Lower lobe of right lung (tissue), 2 donors: Measurements from ENCODE around the gene SARDH. TPM values are rescaled to one million over a fixed set of nuclear protein-coding genes. Genes with fewer than 3 reads are reported as not detected.

Source experiments
- ATAC-seq, 2 donors: fragments of 200-7000 bp; cut with Tn5 transposase; one replicate each; pipeline ENCODE4 v1.9.1; 2020 to 2022; ENCODE audit warnings: mild to moderate bottlenecking in 2 of 2, moderate library complexity in 2 of 2
- DNase-seq: peaks from one replicate; pipeline ENCODE4 v3.0.0-alpha.2; 2020
- H3K27ac ChIP-seq: fragments of 200-600 bp; one replicate; pipeline ENCODE4 v1.8.0; 2022
- H3K27me3 ChIP-seq: fragments of 200-600 bp; one replicate; pipeline ENCODE4 v1.8.0; 2022; ENCODE audit warnings: low read depth
- H3K36me3 ChIP-seq: fragments of 200-600 bp; one replicate; pipeline ENCODE4 v1.8.0; 2022; ENCODE audit warnings: mild to moderate bottlenecking
- H3K4me1 ChIP-seq: fragments of 200-600 bp; one replicate; pipeline ENCODE4 v1.8.0; 2022
- H3K4me3 ChIP-seq: fragments of 200-600 bp; one replicate; pipeline ENCODE4 v1.8.0; 2022; ENCODE audit warnings: mild to moderate bottlenecking
- H3K9me3 ChIP-seq: fragments of 200-600 bp; one replicate; pipeline ENCODE4 v1.8.0; 2022
- CTCF ChIP-seq: fragments of 200-600 bp; IDR thresholded peaks from one replicate; pipeline ENCODE4 v1.8.0; 2022; ENCODE audit warnings: antibody characterized with exemption, mild to moderate bottlenecking
- intact Hi-C: fragments of 100-400 bp; cut with DNase I; formaldehyde crosslinking; loops from one replicate; pipeline ENCODE4 v1.11.0; 2022
- total RNA-seq: library from RNA; stranded (reverse); fragmentation: NEBNext Ultra II Directional; extraction: Animal tissue kit (Norgen Biotek cat#: 25700); gene quantifications from one replicate; pipeline ENCODE4 v1.2.1, GENCODE V29; 2021
- donor health status: DM: no; HTN: yes; CAD: no; lungs with severe emphysema.

The SARDH gene
- total RNA-seq, 1 donor from 2014 or later = 3.4 TPM

GRCh38 chr9:133694686-133695085 is 43.5 kb downstream of the SARDH start:
- no peak overlapping the region for H3K27ac ChIP-seq
- no peaks in the 10 kb centered on the region for H3K9me3 ChIP-seq
- intact Hi-C loops = no loop called here
- no peaks in the 10 kb centered on the region for H3K36me3 ChIP-seq
- ATAC-seq (no peak), DNase-seq (no peak)
- H3K27me3 ChIP-seq = no peaks in the 10 kb centered on the region
- peaks cover 6% of the 10 kb centered on the region for H3K4me1 ChIP-seq
- H3K4me3 ChIP-seq = no peak overlapping the region
- TF ChIP-seq CTCF = no peak

DNA sequence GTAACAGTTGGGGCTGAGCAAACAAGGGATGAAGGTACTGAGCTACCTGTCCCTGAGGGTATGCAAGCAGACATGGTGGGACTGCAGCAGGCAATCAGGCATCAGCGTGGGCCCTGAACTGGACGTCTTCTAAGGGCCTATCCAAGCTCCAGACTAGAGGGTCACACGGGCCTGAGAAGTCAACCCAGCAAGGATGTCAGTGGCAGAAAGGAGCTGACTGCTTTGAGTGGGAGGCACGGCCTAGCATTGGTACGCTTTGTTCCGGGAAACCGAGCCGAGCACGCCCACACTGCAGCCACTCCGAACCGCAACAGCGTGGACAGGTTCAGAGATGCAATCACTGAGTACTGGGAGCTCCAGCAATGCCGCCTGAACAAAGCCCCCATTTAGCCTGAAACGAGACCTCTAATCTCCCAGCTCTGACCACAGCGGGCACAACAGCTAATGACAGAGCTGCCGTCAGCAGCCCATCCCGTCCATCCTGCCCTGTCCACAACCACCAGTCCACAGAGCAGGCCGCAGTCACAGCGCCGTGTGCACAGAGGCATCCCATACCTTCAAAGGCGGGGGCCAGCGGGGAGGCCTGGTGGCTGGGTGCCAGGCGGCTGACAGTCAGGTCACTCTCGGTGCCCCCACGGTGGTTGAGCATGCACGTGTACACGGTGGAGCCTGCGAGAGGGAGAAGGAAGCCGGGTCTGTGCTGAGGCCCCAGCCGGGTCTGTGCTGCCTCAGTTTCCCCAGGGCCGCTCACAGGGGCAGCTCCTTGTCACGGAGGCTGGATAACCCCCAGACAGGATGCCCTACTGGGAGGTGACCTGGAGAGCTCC is 44.2 kb downstream of the SARDH start:
- no peak for TF ChIP-seq CTCF
- Histone ChIP-seq H3K9me3 (no peaks in the 10 kb centered on the region), H3K27ac (no peak overlapping the region), H3K36me3 (no peaks in the 10 kb centered on the region), H3K27me3 (no peaks in the 10 kb centered on the region), H3K4me1 (peaks cover 6% of the 10 kb centered on the region), H3K4me3 (no peak overlapping the region)
- ATAC-seq (no peak), DNase-seq (no peak)
- intact Hi-C loops = no loop called here

- DNase-seq = no peak
- no peak for TF ChIP-seq CTCF
Observed at GRCh38 chr9:133693116-133693515, 45.0 kb downstream of the SARDH start.

DNA sequence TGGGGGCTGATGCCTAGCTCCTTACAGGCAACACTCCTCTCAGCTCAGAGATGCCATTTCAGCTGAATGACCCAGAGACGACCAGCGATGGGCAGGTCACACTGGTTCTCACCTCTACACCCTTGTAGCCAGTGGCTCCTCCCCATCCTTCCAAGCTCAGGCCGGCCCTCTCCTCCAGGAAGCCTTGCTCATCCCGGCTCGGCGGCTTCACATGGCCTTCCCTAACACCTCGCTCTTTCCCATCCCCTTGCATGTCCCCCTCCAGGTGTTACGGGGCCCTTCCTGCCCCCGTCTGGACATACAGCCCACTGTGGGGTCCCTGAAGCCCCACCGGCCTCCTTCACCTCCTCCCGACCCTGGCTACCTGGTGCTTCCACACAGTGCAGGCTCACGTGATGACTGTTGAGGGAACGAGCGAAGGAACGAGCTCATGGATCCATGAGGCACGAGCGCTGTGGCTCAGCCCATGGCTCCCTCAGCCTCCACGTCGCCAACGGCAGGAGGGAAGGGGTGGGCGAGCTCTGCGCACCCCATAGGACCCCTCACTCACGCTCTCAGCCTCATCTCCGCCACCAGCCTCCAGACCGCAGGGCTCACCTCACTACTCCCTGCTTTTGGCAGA is 45.7 kb downstream of the SARDH start:
- no peaks in the 10 kb centered on the region for H3K27me3 ChIP-seq
- no peaks in the 10 kb centered on the region for H3K36me3 ChIP-seq
- H3K27ac ChIP-seq = no peak overlapping the region
- H3K4me3 ChIP-seq = no peak overlapping the region
- intact Hi-C loops = no loop called here
- ATAC-seq = no peak
- H3K4me1 ChIP-seq = peaks cover 6% of the 10 kb centered on the region
- H3K9me3 ChIP-seq = no peaks in the 10 kb centered on the region
- no peak for DNase-seq
- TF ChIP-seq CTCF = no peak

More at GRCh38 chr9:133693116-133693515, 45.0 kb downstream of the SARDH start:
- H3K9me3 ChIP-seq = no peaks in the 10 kb centered on the region
- ATAC-seq = no peak
- H3K4me3 ChIP-seq = no peak overlapping the region
- no peak overlapping the region for H3K27ac ChIP-seq
- H3K27me3 ChIP-seq = no peaks in the 10 kb centered on the region
- intact Hi-C loops = no loop called here
- H3K36me3 ChIP-seq = no peaks in the 10 kb centered on the region
- peaks cover 6% of the 10 kb centered on the region for H3K4me1 ChIP-seq

DNA sequence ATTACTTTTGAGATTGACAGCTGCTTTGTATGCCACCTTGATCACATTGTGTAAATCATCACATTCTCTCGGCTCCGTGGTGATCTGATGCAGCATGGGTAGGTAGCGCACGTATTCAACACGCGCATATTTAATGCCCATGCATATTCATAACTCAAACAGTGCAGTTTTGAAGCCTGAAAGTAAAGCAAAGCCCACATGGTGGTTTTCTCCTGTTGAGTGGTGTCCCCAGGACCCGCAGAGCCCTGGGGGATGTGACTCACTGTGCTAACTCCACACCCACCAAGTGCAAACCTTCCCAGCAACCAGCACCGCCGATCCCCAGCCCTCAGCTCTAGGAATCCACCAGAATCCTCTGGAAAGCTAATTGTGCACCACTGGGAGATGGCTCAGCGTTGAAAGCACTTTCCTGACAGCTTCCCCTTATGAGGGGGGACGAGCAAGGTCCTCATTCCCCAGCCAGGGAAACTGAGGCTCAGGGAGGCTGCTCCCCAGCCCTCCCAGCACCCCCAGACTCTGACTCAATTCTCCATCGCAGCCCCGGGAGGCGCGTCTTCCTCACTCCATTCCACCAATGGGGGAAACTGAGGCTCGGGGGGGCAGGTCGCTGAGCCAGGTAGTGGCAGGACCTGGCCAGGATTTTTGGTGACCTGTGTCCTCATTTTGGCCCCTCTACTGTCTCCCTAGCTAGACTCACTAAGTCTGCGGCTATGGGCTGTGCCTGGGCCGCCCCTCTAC is 46.4 kb downstream of the SARDH start:
- peaks cover 6% of the 10 kb centered on the region for H3K4me1 ChIP-seq

More for the DNA sequence above, 46.4 kb downstream of the SARDH start:
- H3K36me3 ChIP-seq = no peaks in the 10 kb centered on the region
- H3K27ac ChIP-seq = no peak overlapping the region
- ATAC-seq = no peak
- DNase-seq = no peak
- intact Hi-C loops = no loop called here
- H3K4me3 ChIP-seq = no peak overlapping the region
- no peaks in the 10 kb centered on the region for H3K27me3 ChIP-seq
- TF ChIP-seq CTCF = no peak
- H3K9me3 ChIP-seq = no peaks in the 10 kb centered on the region
